PFSK-1 (cell line): ENCODE measurements around the gene GLT8D2.

ENCODE experiments used
- FOXP2 ChIP-seq: optimal IDR thresholded peaks from 2 replicates; pipeline ENCODE3; 2011; ENCODE audit warnings: borderline replicate concordance, control low read depth, inconsistent platforms; ENCODE audit not compliant: insufficient read depth; ENCODE audit errors: extremely low read length, extremely low read depth
- POLR2AphosphoS5 ChIP-seq: IDR thresholded peaks from 2 replicates; pipeline ENCODE4 v1.6.1; 2012; ENCODE audit warnings: low read depth, mild to moderate bottlenecking, control low read depth, low read length, moderate library complexity
- SIN3A ChIP-seq: IDR thresholded peaks from 2 replicates; pipeline ENCODE4 v1.6.1; 2012; ENCODE audit warnings: mild to moderate bottlenecking, low read length, moderate library complexity, borderline replicate concordance; ENCODE audit not compliant: insufficient read depth
- TAF1 ChIP-seq: IDR thresholded peaks from 2 replicates; pipeline ENCODE4 v1.6.1; 2012; ENCODE audit warnings: low read length, control low read depth, borderline replicate concordance; ENCODE audit not compliant: insufficient read depth
- TF ChIP-seq, protein P1 (sequence below), 2 experiments: IDR thresholded peaks; 2 replicates each; pipeline versions ENCODE4 v1.6.1 to v1.8.0; 2011 to 2012; ENCODE audit warnings: low read depth in 2 of 2, low read length in 2 of 2, control low read depth in 1 of 2, inconsistent platforms in 1 of 2, mild to moderate bottlenecking in 1 of 2, moderate library complexity in 1 of 2; ENCODE audit not compliant: insufficient read depth in 1 of 2

DNA sequence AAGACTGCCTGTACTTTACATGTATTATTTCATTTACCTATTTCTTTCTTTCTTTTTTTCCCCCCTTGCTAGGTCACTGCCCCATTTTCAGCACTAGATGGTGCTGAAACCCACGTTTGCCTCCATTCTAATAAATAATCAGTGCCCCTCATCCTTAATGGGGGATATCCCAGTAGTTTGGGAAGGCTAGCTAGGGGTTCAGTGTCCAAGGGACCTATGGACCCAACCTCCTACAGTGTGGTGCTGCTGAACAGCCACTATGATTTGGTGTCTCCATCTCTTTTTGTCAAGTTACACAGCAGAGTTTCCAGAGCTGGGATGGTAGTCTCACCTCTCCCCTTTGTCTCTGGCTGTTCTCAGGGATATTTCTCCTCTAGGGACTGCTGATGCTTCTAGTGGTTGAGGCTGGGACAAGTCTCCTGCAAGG lies 7.8 kb upstream of the GLT8D2 start:
- TF ChIP-seq, protein P1, sequence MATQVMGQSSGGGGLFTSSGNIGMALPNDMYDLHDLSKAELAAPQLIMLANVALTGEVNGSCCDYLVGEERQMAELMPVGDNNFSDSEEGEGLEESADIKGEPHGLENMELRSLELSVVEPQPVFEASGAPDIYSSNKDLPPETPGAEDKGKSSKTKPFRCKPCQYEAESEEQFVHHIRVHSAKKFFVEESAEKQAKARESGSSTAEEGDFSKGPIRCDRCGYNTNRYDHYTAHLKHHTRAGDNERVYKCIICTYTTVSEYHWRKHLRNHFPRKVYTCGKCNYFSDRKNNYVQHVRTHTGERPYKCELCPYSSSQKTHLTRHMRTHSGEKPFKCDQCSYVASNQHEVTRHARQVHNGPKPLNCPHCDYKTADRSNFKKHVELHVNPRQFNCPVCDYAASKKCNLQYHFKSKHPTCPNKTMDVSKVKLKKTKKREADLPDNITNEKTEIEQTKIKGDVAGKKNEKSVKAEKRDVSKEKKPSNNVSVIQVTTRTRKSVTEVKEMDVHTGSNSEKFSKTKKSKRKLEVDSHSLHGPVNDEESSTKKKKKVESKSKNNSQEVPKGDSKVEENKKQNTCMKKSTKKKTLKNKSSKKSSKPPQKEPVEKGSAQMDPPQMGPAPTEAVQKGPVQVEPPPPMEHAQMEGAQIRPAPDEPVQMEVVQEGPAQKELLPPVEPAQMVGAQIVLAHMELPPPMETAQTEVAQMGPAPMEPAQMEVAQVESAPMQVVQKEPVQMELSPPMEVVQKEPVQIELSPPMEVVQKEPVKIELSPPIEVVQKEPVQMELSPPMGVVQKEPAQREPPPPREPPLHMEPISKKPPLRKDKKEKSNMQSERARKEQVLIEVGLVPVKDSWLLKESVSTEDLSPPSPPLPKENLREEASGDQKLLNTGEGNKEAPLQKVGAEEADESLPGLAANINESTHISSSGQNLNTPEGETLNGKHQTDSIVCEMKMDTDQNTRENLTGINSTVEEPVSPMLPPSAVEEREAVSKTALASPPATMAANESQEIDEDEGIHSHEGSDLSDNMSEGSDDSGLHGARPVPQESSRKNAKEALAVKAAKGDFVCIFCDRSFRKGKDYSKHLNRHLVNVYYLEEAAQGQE (IDR thresholded peaks at IDR 0.05; ENCODE audit: insufficient read depth in 1 of 2, low read depth in 2 of 2, low read length in 2 of 2): no peak
- TF ChIP-seq POLR2AphosphoS5 (no peak), TAF1 (no peak), SIN3A (no peak), FOXP2 (no peak)
